D721Med (cell line): ENCODE data around the gene BCAP31.

Experiments
- DNase-seq: peaks from one replicate; pipeline ENCODE4 v3.0.0; 2011; ENCODE audit warnings: low spot score; ENCODE audit not compliant: insufficient read length
- FAIRE-seq: peaks from 2 replicates; lab custom pipeline; 2011; peaks lifted over from hg19 to GRCh38; lab: Jason Lieb, UNC
- CTCF ChIP-seq: IDR thresholded peaks from 2 replicates; pipeline ENCODE4 v1.5.1; 2012; ENCODE audit warnings: mild to moderate bottlenecking, control low read depth; ENCODE audit not compliant: insufficient read depth; ENCODE audit errors: missing control alignments

BCAP31 gene

GRCh38 chrX:153690466-153690865 is 33.7 kb downstream of the BCAP31 start:
- no peak for DNase-seq
- FAIRE-seq, result no peak
- no peak for TF ChIP-seq CTCF

- peak; percentile 4 for TF ChIP-seq CTCF
- FAIRE-seq (no peak), DNase-seq (no peak)
Observed at GRCh38 chrX:153689654-153690465, 34.3 kb downstream of the BCAP31 start.

DNA sequence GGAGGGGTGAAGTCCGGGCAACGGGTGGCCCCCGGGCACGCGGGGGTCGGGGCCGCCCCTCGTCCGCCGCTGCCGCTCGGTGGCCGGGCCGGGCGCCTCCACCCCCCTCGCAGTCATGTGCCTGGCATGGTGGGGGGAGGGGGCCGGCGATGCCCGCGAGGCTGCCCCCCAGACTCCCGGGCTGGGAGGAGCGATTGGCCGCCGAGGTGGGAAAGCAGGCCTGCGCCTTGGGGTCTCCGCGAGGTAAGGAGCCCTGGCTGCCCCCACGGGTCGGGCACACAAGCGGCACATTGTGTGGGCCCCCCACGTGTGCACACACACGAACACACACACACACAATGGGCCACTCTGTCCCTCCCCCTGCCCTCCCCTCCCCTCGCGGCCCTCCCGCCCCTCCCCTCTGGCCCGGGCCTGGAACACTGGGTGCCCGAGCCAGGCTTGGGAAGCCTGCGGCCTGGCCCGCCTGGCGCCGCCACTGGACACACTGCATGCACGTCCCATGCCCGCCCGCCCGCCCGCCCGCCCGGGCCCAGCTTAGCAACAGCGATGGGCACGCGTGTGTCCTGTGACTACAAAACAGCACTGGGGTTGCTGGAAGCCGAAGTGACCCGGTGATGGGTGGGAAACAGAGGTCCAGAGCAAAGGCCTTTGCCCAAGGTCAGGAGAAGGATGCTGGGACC is 35.1 kb downstream of the BCAP31 start:
- no peak for TF ChIP-seq CTCF
- FAIRE-seq, result no peak
- no peak for DNase-seq

- no peak for TF ChIP-seq CTCF
- FAIRE-seq, result no peak
- no peak for DNase-seq
Observed at GRCh38 chrX:153688506-153688905, 35.7 kb downstream of the BCAP31 start.

DNA sequence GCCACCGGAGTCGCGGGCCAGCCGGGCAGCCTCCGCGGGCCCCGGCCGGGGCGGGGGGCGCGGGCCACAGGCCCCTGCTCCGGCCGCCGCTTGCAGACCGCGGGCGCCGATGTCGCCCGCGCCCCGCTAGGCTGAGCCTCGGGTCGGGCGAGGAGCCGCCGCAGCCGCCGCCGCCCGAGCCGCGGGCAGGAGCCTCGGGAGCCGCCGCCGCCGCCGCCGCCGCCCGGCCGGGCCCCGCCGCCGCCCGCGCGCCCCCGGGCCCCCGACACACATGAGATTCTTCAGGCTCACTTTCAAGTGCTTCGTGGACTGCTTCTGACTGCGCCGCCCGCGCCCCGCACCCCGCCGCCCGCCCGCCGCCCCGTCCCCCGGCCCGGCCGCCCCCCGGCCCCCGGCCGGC is 36.1 kb downstream of the BCAP31 start:
- DNase-seq (no peak), FAIRE-seq (no peak)
- no peak for TF ChIP-seq CTCF

GRCh38 chrX:153687121-153688039 is 36.8 kb downstream of the BCAP31 start, which contains the start of gene SLC6A8:
TSS of gene SLC6A8 (plus strand) at chrX:153687926. CDS start at chrX:153688575, 649 bp downstream.
- FAIRE-seq (no peak), DNase-seq (no peak)
- TF ChIP-seq CTCF, result peak; percentile 24
